Measurements from ENCODE around the gene RAB8B. TPM values are rescaled to one million over a fixed set of nuclear protein-coding genes. Genes with fewer than 3 reads are reported as not detected.

RAB8B gene
- total and polyA plus RNA-seq, 12 donors, result 5.2 to 54.4 (median 35.5) TPM

- Histone ChIP-seq H3K27me3 (no peaks in the 10 kb centered on the region), H3K27ac (no peak overlapping the region), H3K4me1 (replicated peaks in 1 of 2) (peaks cover 6 to 72% of the 10 kb centered on the region in 2 donors), H3K9me3 (replicated peaks in 1 of 3) (no peaks in the 10 kb centered on the region), H3K36me3 (replicated peaks in 1 of 2) (no peaks in the 10 kb centered on the region), H3K4me3 (no peak overlapping the region)
- no peak for DNase-seq
- WGBS, 4 donors, result 89 to 97% (median 96%) methylated on average over 1 of the region's 1 CpG
- TF ChIP-seq POLR2A (IDR thresholded peaks at IDR 0.05), result no peak
- TF ChIP-seq CTCF (IDR thresholded peaks at IDR 0.05), result no peak
- intact Hi-C loops (cut with DNase I), result no loop called here
Measured at GRCh38 chr15:63197626-63198025, 8.2 kb downstream of the RAB8B start.

- Histone ChIP-seq H3K27me3 (no peaks in the 10 kb centered on the region), H3K27ac (no peak overlapping the region), H3K4me3 (no peak overlapping the region), H3K9me3 (replicated peaks in 1 of 3) (no peaks in the 10 kb centered on the region), H3K4me1 (replicated peaks in 1 of 2) (peaks cover 6 to 72% of the 10 kb centered on the region in 2 donors), H3K36me3 (replicated peaks in 1 of 2) (no peaks in the 10 kb centered on the region)
- 64 to 67% (median 66%) methylated on average over 8 of the region's 8 CpGs for WGBS, 4 donors
- DNase-seq, result no peak
- TF ChIP-seq POLR2A (IDR thresholded peaks at IDR 0.05) (no peak), CTCF (IDR thresholded peaks at IDR 0.05) (no peak)
- intact Hi-C loops (cut with DNase I), result no loop called here
Measured at GRCh38 chr15:63198371-63199250, 9.2 kb downstream of the RAB8B start.

- intact Hi-C loops (cut with DNase I), result loop anchor here in 1 of 2 donors (10.0 kb wide), 1 partner anchor 74 kb away; the partner anchor contains the start of gene APH1B
- no peaks in the 10 kb centered on the region for H3K36me3 ChIP-seq (replicated peaks in 1 of 2)
- no peak for TF ChIP-seq POLR2A (IDR thresholded peaks at IDR 0.05)
- TF ChIP-seq CTCF (IDR thresholded peaks at IDR 0.05), result no peak
- 82 to 88% (median 85%) methylated on average over 5 of the region's 5 CpGs for WGBS, 4 donors
- H3K4me3 ChIP-seq, result no peak overlapping the region
- no peak for DNase-seq
- peaks cover 6 to 57% of the 10 kb centered on the region in 2 donors for H3K4me1 ChIP-seq (replicated peaks in 1 of 2)
- H3K27ac ChIP-seq, result no peak overlapping the region
- H3K9me3 ChIP-seq (replicated peaks in 1 of 3), result no peaks in the 10 kb centered on the region
- H3K27me3 ChIP-seq, result no peaks in the 10 kb centered on the region
Measured at GRCh38 chr15:63200464-63201249, 11.3 kb downstream of the RAB8B start.

GRCh38 chr15:63202861-63203260 is 13.5 kb downstream of the RAB8B start:
- no peaks in the 10 kb centered on the region for H3K27me3 ChIP-seq
- DNase-seq, result peak in 2 of 7 donors; percentile 43 to 65
- 34 to 43% (median 37%) methylated on average over 5 of the region's 5 CpGs for WGBS, 4 donors
- H3K27ac ChIP-seq, result peak overlapping the region in 3 of 5 donors; percentile 8 to 50 (median 15)
- intact Hi-C loops (cut with DNase I), result loop anchor here in 1 of 2 donors (10.0 kb wide), 1 partner anchor 72 kb away; the partner anchor contains the start of gene APH1B
- H3K4me3 ChIP-seq, result no peak overlapping the region
- no peaks in the 10 kb centered on the region for H3K36me3 ChIP-seq (replicated peaks in 1 of 2)
- TF ChIP-seq CTCF (IDR thresholded peaks at IDR 0.05) (no peak), POLR2A (IDR thresholded peaks at IDR 0.05) (no peak)
- peaks cover 6 to 53% of the 10 kb centered on the region in 2 donors for H3K4me1 ChIP-seq (replicated peaks in 1 of 2)
- no peaks in the 10 kb centered on the region for H3K9me3 ChIP-seq (replicated peaks in 1 of 3)
